WTC11 (cell line): ENCODE data around the gene PLCD4. TPM values are rescaled to one million over a fixed set of nuclear protein-coding genes. Genes with fewer than 3 reads are reported as not detected.
A peak's percentile ranks its signal among the peaks of the same experiment; 100 is the strongest.

Experiments used
- ATAC-seq: fragments of 200-7000 bp; cut with Tn5 transposase; 2 replicates; pipeline ENCODE4 v1.10.0; 2021; ENCODE audit warnings: mild to moderate bottlenecking, moderate library complexity
- CTCF ChIA-PET: fragments of 300-600 bp; sonication (Branson Sonifier 250); formaldehyde crosslinking; loops from one replicate; lab custom pipeline; 2021; ENCODE audit warnings: antibody characterized with exemption; lab: Charles Lee
- POLR2A ChIA-PET: fragments of 350-600 bp; sonication (Branson Sonifier 250); formaldehyde crosslinking; loops from one replicate; lab custom pipeline; 2021; ENCODE audit warnings: antibody characterized with exemption; lab: Charles Lee
- DNase-seq: peaks from one replicate; pipeline ENCODE4 v3.0.0; 2021; ENCODE audit warnings: low spot score
- H3K27ac Mint-ChIP-seq: 2 replicates; pipeline ENCODE4 v1.8.0; 2021; ENCODE audit warnings: mixed read lengths
- H3K27me3 Mint-ChIP-seq: 2 replicates; pipeline ENCODE4 v1.8.0; 2021; ENCODE audit warnings: low read depth, mild to moderate bottlenecking, moderate library complexity, mixed read lengths
- H3K36me3 Mint-ChIP-seq: 2 replicates; pipeline ENCODE4 v1.8.0; 2021; ENCODE audit warnings: mixed read lengths
- H3K4me1 Mint-ChIP-seq: 2 replicates; pipeline ENCODE4 v1.8.0; 2022; ENCODE audit warnings: mixed read lengths
- H3K4me3 Mint-ChIP-seq: 2 replicates; pipeline ENCODE4 v1.8.0; 2021; ENCODE audit warnings: mild to moderate bottlenecking, moderate library complexity, mixed read lengths
- H3K9me3 Mint-ChIP-seq: 2 replicates; pipeline ENCODE4 v1.8.0; 2021; ENCODE audit warnings: mixed read lengths
- ATF1 ChIP-seq: sonication (generic); formaldehyde crosslinking; IDR thresholded peaks from 2 replicates; pipeline ENCODE4 v1.8.1; 2023; ENCODE audit warnings: mild to moderate bottlenecking, moderate library complexity, missing genetic modification reagents
- CBFB ChIP-seq: sonication (generic); formaldehyde crosslinking; IDR thresholded peaks from 2 replicates; pipeline ENCODE4 v1.8.1; 2022; ENCODE audit warnings: mild to moderate bottlenecking, low read depth, missing genetic modification reagents
- CREM ChIP-seq: sonication (generic); formaldehyde crosslinking; IDR thresholded peaks from 2 replicates; pipeline ENCODE4 v1.8.1; 2022; ENCODE audit warnings: mild to moderate bottlenecking, missing genetic modification reagents, moderate library complexity
- E2F4 ChIP-seq: sonication (generic); formaldehyde crosslinking; IDR thresholded peaks from 2 replicates; pipeline ENCODE4 v1.8.1; 2022; ENCODE audit warnings: low read depth, mild to moderate bottlenecking, moderate library complexity, missing genetic modification reagents, borderline replicate concordance
- ELF4 ChIP-seq: sonication (generic); formaldehyde crosslinking; IDR thresholded peaks from 2 replicates; pipeline ENCODE4 v1.8.1; 2022; ENCODE audit warnings: low read depth, mild to moderate bottlenecking, moderate library complexity, missing genetic modification reagents
- ESRRA ChIP-seq: sonication (generic); formaldehyde crosslinking; IDR thresholded peaks from 2 replicates; pipeline ENCODE4 v1.8.1; 2022; ENCODE audit warnings: mild to moderate bottlenecking, missing genetic modification reagents, borderline replicate concordance
- FOXJ3 ChIP-seq: sonication (generic); formaldehyde crosslinking; IDR thresholded peaks from 2 replicates; pipeline ENCODE4 v1.9.0; 2021; ENCODE audit warnings: missing genetic modification reagents, mild to moderate bottlenecking, borderline replicate concordance
- GABPB1 ChIP-seq: sonication (generic); formaldehyde crosslinking; IDR thresholded peaks from 2 replicates; pipeline ENCODE4 v1.8.1; 2023; ENCODE audit warnings: mild to moderate bottlenecking, missing genetic modification reagents
- HMGA2 ChIP-seq: fragments of 250-450 bp; sonication (Bioruptor Pico); IDR thresholded peaks from 2 replicates; pipeline ENCODE4 v1.4.0; 2021; ENCODE audit warnings: mild to moderate bottlenecking, moderate library complexity
- HMGXB4 ChIP-seq: sonication (generic); formaldehyde crosslinking; IDR thresholded peaks from 2 replicates; pipeline ENCODE4 v1.8.1; 2023; ENCODE audit warnings: mild to moderate bottlenecking, moderate library complexity, missing genetic modification reagents
- IRF2 ChIP-seq: sonication (generic); formaldehyde crosslinking; IDR thresholded peaks from 2 replicates; pipeline ENCODE4 v1.8.0; 2022; ENCODE audit warnings: low read depth, missing genetic modification reagents, borderline replicate concordance
- JAZF1 ChIP-seq: fragments of 250-450 bp; sonication (Bioruptor Pico); IDR thresholded peaks from 2 replicates; pipeline ENCODE4 v1.9.0; 2021; ENCODE audit warnings: moderate library complexity, mild to moderate bottlenecking, inconsistent platforms
- KAT7 ChIP-seq: sonication (generic); formaldehyde crosslinking; IDR thresholded peaks from 2 replicates; pipeline ENCODE4 v1.8.1; 2023; ENCODE audit warnings: missing genetic modification reagents, mild to moderate bottlenecking, borderline replicate concordance
- MAX ChIP-seq: sonication (generic); formaldehyde crosslinking; IDR thresholded peaks from 2 replicates; pipeline ENCODE4 v1.8.0; 2022; ENCODE audit warnings: mild to moderate bottlenecking, missing genetic modification reagents
- MLX ChIP-seq: sonication (generic); formaldehyde crosslinking; IDR thresholded peaks from 2 replicates; pipeline ENCODE4 v1.8.1; 2023; ENCODE audit warnings: mild to moderate bottlenecking, missing genetic modification reagents, moderate library complexity
- NR1H2 ChIP-seq: sonication (generic); formaldehyde crosslinking; IDR thresholded peaks from 2 replicates; pipeline ENCODE4 v1.9.0; 2021; ENCODE audit warnings: mild to moderate bottlenecking, moderate library complexity, missing genetic modification reagents
- OVOL2 ChIP-seq: fragments of 250-450 bp; sonication (Bioruptor Pico); IDR thresholded peaks from 2 replicates; pipeline ENCODE4 v1.9.0; 2021; ENCODE audit warnings: mild to moderate bottlenecking, borderline replicate concordance
- PREB ChIP-seq: sonication (generic); formaldehyde crosslinking; IDR thresholded peaks from 2 replicates; pipeline ENCODE4 v1.8.1; 2022; ENCODE audit warnings: mild to moderate bottlenecking, missing genetic modification reagents, moderate library complexity, borderline replicate concordance
- SMAD3 ChIP-seq: sonication (generic); formaldehyde crosslinking; IDR thresholded peaks from 2 replicates; pipeline ENCODE4 v1.8.0; 2022; ENCODE audit warnings: missing genetic modification reagents, mild to moderate bottlenecking, borderline replicate concordance
- SOX15 ChIP-seq: fragments of 250-450 bp; sonication (Bioruptor Pico); IDR thresholded peaks from 2 replicates; pipeline ENCODE4 v1.9.0; 2021; ENCODE audit warnings: mild to moderate bottlenecking
- TEAD1 ChIP-seq: sonication (generic); formaldehyde crosslinking; IDR thresholded peaks from 2 replicates; pipeline ENCODE4 v1.8.0; 2022; ENCODE audit warnings: mild to moderate bottlenecking, missing genetic modification reagents
- ZNF138 ChIP-seq: sonication (generic); formaldehyde crosslinking; conservative IDR thresholded peaks from 2 replicates; pipeline ENCODE4 v1.8.1; 2022; ENCODE audit warnings: mild to moderate bottlenecking, moderate library complexity, missing genetic modification reagents
- ZNF219 ChIP-seq: sonication (generic); formaldehyde crosslinking; IDR thresholded peaks from 2 replicates; pipeline ENCODE4 v1.8.0; 2023; ENCODE audit warnings: missing genetic modification reagents, mild to moderate bottlenecking, borderline replicate concordance
- ZNF232 ChIP-seq: sonication (generic); formaldehyde crosslinking; IDR thresholded peaks from 2 replicates; pipeline ENCODE4 v1.8.0; 2022; ENCODE audit warnings: mild to moderate bottlenecking, missing genetic modification reagents
- ZNF425 ChIP-seq: fragments of 250-450 bp; sonication (Bioruptor Pico); conservative IDR thresholded peaks from 2 replicates; pipeline ENCODE4 v1.9.0; 2021; ENCODE audit warnings: mild to moderate bottlenecking
- ZNF671 ChIP-seq: fragments of 250-450 bp; sonication (Bioruptor Pico); IDR thresholded peaks from 2 replicates; pipeline ENCODE4 v1.8.0; 2021; ENCODE audit warnings: mild to moderate bottlenecking
- total RNA-seq: library from RNA; stranded (reverse); gene quantifications from 3 replicates; pipeline ENCODE4 v1.2.3, GENCODE V29; 2021

The PLCD4 gene
- total RNA-seq, 1 experiment from 2014 or later, result 0.28 TPM

GRCh38 chr2:218615868-218616315 lies 8.2 kb downstream of the PLCD4 start:
- DNase-seq (no peak), ATAC-seq (no peak)
- ChIA-PET CTCF (interaction anchor here (1.1 to 3.6 kb wide), 2 partner anchors 8 to 43 kb away, joined by 3 to 13 read pairs; partner anchors contain the start of gene PLCD4), POLR2A (no interaction called here)
- no peak for TF ChIP-seq MAX (CRISPR knock-in tag)
- TF ChIP-seq NR1H2, result no peak
- no peak for TF ChIP-seq ATF1 (CRISPR knock-in tag)
- TF ChIP-seq JAZF1 (CRISPR knock-in tag), result no peak
- no peak for TF ChIP-seq ESRRA (CRISPR knock-in tag)
- TF ChIP-seq HMGA2 (CRISPR knock-in tag), result no peak
- TF ChIP-seq ZNF425 (CRISPR knock-in tag), result no peak
- no peak for TF ChIP-seq KAT7 (CRISPR knock-in tag)
- no peak for TF ChIP-seq CREM (CRISPR knock-in tag)
- Mint-ChIP-seq H3K4me3 (no peak overlapping the region), H3K4me1 (no peaks in the 10 kb centered on the region), H3K27ac (no peak overlapping the region), H3K36me3 (no peaks in the 10 kb centered on the region), H3K9me3 (no peaks in the 10 kb centered on the region), H3K27me3 (no peaks in the 10 kb centered on the region)

- Mint-ChIP-seq H3K4me1 (peaks cover 3% of the 10 kb centered on the region), H3K9me3 (no peaks in the 10 kb centered on the region), H3K4me3 (no peak overlapping the region), H3K27me3 (no peaks in the 10 kb centered on the region), H3K27ac (no peak overlapping the region), H3K36me3 (no peaks in the 10 kb centered on the region)
- ChIA-PET POLR2A (no interaction called here), CTCF (interaction anchor here (0.6 to 3.6 kb wide), 2 partner anchors 11 to 325 kb away, joined by 5 to 13 read pairs; partner anchors contain the start of gene PLCD4)
- DNase-seq, result peak; percentile 22
- no peak for TF ChIP-seq HMGXB4 (CRISPR knock-in tag)
- TF ChIP-seq ZNF232, result no peak
- no peak for TF ChIP-seq TEAD1
- no peak for TF ChIP-seq E2F4 (CRISPR knock-in tag)
- TF ChIP-seq SMAD3 (CRISPR knock-in tag), result no peak
- TF ChIP-seq ELF4, result no peak
- TF ChIP-seq SOX15 (CRISPR knock-in tag), result no peak
- no peak for TF ChIP-seq CBFB (CRISPR knock-in tag)
- no peak for TF ChIP-seq ZNF219
- no peak for TF ChIP-seq ZNF138 (CRISPR knock-in tag)
- no peak for TF ChIP-seq OVOL2 (CRISPR knock-in tag)
- no peak for TF ChIP-seq IRF2 (CRISPR knock-in tag)
- no peak for TF ChIP-seq PREB
- TF ChIP-seq GABPB1, result no peak
- TF ChIP-seq MLX, result no peak
- no peak for TF ChIP-seq FOXJ3
- TF ChIP-seq ZNF671 (CRISPR knock-in tag), result no peak
- TF ChIP-seq ATF1 (CRISPR knock-in tag), result no peak
- peak; percentile 60 for ATAC-seq
Observed at GRCh38 chr2:218618102-218618860, 10.6 kb downstream of the PLCD4 start.
